OCI-LY7 (cell line): ENCODE data around the gene RBBP8NL. TPM values are rescaled to one million over a fixed set of nuclear protein-coding genes. Genes with fewer than 3 reads are reported as not detected.
"Not testable (repeated sequence)": the region's sequence is repeated elsewhere in the genome, so short reads cannot be mapped to it uniquely, and the experiment has no call there.

Experiments used
- BruUV-seq: library from RNA; stranded (reverse); fragments of 400-500 nt; replicated peaks from 2 replicates; lab custom pipeline; 2021; lab: Mats Ljungman, UMichigan
- CTCF ChIA-PET: fragments of 300-600 bp; sonication (Branson Sonifier 250); formaldehyde crosslinking; loops from one replicate; lab custom pipeline; 2022; ENCODE audit warnings: antibody characterized with exemption; ENCODE audit not compliant: unreplicated experiment; lab: Charles Lee
- POLR2A ChIA-PET: fragments of 300-600 bp; sonication (Branson Sonifier 250); formaldehyde crosslinking; loops from one replicate; lab custom pipeline; 2022; ENCODE audit warnings: antibody characterized with exemption; lab: Charles Lee
- DNase-seq: peaks from one replicate; pipeline ENCODE4 v3.0.0-alpha.2; 2015; ENCODE audit warnings: low spot score
- H2AFZ ChIP-seq: fragments of 200-600 bp; sonication (generic), shearing (Covaris generic); 2 replicates; pipeline ENCODE4 v1.6.1; 2014; ENCODE audit warnings: mild to moderate bottlenecking, antibody characterized with exemption, low read length, moderate library complexity
- H3K27ac ChIP-seq: fragments of 200-600 bp; sonication (generic); 2 replicates; pipeline ENCODE4 v1.5.1; 2014; ENCODE audit warnings: mixed run types, low read depth, mild to moderate bottlenecking, moderate library complexity, low read length, inconsistent platforms; ENCODE audit not compliant: poor library complexity, severe bottlenecking
- H3K36me3 ChIP-seq: fragments of 200-600 bp; sonication (generic); 2 replicates; pipeline ENCODE4 v1.6.1; 2014; ENCODE audit warnings: mild to moderate bottlenecking, antibody characterized with exemption, low read length, moderate library complexity, mixed read lengths; ENCODE audit not compliant: insufficient read depth
- H3K4me1 ChIP-seq: fragments of 200-600 bp; sonication (generic); 2 replicates; pipeline ENCODE4 v1.5.1; 2014; ENCODE audit warnings: mild to moderate bottlenecking, low read length; ENCODE audit not compliant: insufficient read depth, poor library complexity, severe bottlenecking
- H3K4me2 ChIP-seq: fragments of 200-600 bp; sonication (generic); 2 replicates; pipeline ENCODE4 v1.6.1; 2014; ENCODE audit warnings: mild to moderate bottlenecking, low read length
- H3K4me3 ChIP-seq: fragments of 200-600 bp; sonication (generic); 2 replicates; pipeline ENCODE4 v1.5.1; 2014; ENCODE audit warnings: mild to moderate bottlenecking, low read depth, low read length; ENCODE audit not compliant: poor library complexity, severe bottlenecking
- H3K79me2 ChIP-seq: fragments of 200-600 bp; sonication (generic); 2 replicates; pipeline ENCODE4 v1.6.1; 2016; ENCODE audit warnings: low read depth, mild to moderate bottlenecking, low read length, moderate library complexity, mixed read lengths; ENCODE audit not compliant: insufficient read depth
- H3K9me2 ChIP-seq: fragments of 200-600 bp; sonication (generic); 2 replicates; pipeline ENCODE4 v1.6.1; 2016; ENCODE audit warnings: mild to moderate bottlenecking, low read length, mixed read lengths; ENCODE audit not compliant: insufficient read depth
- H3K9me3 ChIP-seq: fragments of 200-600 bp; sonication (generic); 2 replicates; pipeline ENCODE4 v1.6.1; 2014; ENCODE audit warnings: mild to moderate bottlenecking, mixed run types, low read length, mixed read lengths
- H4K20me1 ChIP-seq: fragments of 200-600 bp; sonication (generic); 2 replicates; pipeline ENCODE4 v1.6.1; 2014; ENCODE audit warnings: mild to moderate bottlenecking, antibody characterized with exemption, low read length, moderate library complexity, mixed read lengths; ENCODE audit not compliant: insufficient read depth
- EZH2phosphoT487 ChIP-seq: fragments of 200-600 bp; sonication (generic); IDR thresholded peaks from 2 replicates; pipeline ENCODE4 v1.6.1; 2018; ENCODE audit warnings: low read depth, borderline replicate concordance, mild to moderate bottlenecking, mixed run types, antibody characterized with exemption, low read length, moderate library complexity, mixed read lengths
- intact Hi-C: fragments of 100-400 bp; cut with micrococcal nuclease; formaldehyde crosslinking; loops from one replicate; pipeline ENCODE4 v1.10.0; 2022; ENCODE audit not compliant: unreplicated experiment
- total RNA-seq, 2 experiments: library from RNA; depleted of rRNA in 1 of 2; stranded (reverse); fragments of >200 nt in 1 of 2; shearing (Covaris generic) in 1 of 2; gene quantifications; 2 replicates each; pipeline ENCODE4 v1.2.3, GENCODE V29; 2014 to 2022
- TF ChIP-seq, protein P1 (sequence below): fragments of 200-600 bp; sonication (generic); conservative IDR thresholded peaks from 2 replicates; pipeline ENCODE4 v1.5.1; 2014; ENCODE audit warnings: mild to moderate bottlenecking, antibody characterized with exemption, low read length, moderate library complexity, mixed read lengths

The RBBP8NL gene
- total RNA-seq, 2 experiments from 2014 or later, result not detected

DNA sequence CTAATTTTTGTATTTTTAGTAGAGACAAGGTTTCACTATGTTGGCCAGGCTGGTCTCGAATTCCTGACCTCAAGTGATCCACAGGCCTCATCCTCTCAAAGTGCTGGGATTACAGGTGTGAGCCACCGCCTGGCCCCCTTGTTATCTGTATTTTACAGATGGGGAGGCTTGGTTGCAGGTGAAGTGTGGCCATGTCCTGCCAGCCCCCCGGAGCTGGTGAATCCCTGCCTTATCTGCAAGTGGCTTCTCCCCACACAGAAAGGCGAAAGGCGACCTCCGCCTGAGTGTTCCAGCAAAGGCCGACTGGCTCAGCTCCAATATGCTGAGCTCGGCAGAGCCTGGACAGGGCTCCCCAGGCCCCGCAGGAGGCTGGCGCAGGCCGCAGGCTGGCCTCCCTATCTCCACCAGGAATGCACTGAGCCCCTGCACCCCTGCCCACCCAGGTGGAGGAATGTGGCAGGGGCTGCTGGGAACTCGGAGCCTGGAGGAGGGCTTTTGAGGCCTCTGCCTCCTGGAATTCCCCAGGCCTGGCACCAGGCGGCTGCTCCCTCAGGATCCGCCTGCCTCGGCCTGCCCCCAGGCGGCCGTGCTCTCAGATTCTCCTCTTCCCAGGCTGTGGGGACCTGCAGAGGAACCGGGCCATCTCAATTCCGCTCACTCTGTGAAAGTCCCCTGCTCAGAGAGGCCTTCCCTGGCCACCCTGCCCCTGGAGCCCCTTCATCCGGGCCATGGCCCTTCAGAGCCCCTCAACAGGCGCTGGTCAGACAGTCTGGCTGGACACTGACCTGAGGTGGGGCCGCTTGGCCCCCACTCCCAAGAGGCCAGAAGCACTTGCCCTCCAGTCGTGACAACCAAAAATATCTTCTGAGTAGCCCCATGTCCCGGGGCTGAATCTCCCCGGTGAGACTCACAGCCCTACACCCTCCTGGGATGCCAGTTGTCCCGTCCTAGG, 51.0 kb downstream of the RBBP8NL start:
- no TSS peak for BruUV-seq
- no peaks in the 10 kb centered on the region for H4K20me1 ChIP-seq

DNA sequence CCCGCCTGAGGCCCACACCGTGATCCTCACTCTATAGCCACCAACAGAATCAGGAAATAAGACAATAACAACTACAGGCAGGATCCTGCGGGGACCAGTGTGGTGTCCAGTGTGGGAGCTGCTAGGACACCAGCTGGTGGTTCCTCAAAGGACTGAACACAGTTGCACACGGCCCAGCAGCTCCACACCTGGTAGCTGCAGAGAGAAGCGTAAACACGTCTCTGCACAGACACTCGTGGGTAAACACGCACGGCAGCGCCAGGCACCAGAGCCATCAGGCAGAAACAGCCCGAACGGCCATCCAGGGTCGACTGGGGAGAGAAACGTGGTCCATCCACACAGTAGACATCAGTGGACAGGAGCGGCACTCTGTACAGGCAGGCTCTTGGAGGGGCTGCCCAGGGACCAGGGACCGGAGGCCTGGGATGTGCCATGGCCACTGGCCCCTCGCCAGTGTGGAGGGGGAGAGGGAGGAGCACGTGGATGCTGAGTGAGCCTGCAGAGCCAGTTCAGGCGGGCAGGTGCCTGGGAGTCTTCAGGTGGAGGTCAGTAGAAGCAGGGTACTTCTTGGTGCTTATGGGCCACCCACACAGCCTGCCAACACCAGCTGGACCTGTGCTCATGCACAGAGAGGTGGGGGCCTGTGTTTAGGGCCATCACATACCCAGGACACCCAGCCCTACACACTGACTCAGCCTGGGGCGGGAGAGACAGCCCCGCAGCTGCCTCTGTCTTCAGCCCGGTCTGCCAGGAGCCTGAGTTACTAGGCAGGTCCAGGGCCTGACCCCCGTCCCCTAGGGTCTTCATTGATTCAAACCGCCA, 52.8 kb downstream of the RBBP8NL start:
- POLR2A ChIA-PET, result interaction anchor here (0.6 kb wide), 1 partner anchor 9 kb away, joined by 3 read pairs; no protein-coding TSS in a partner anchor
- no peak overlapping the region for H3K27ac ChIP-seq
- no peak overlapping the region for H3K4me2 ChIP-seq
- H3K79me2 ChIP-seq, result no peaks in the 10 kb centered on the region
- BruUV-seq, result no TSS peak
- H4K20me1 ChIP-seq, result no peaks in the 10 kb centered on the region
- intact Hi-C loops, result no loop called here
- H2AFZ ChIP-seq, result no peak overlapping the region
- CTCF ChIA-PET, result no interaction called here
- H3K9me3 ChIP-seq, result no peaks in the 10 kb centered on the region
- TF ChIP-seq, protein P1, sequence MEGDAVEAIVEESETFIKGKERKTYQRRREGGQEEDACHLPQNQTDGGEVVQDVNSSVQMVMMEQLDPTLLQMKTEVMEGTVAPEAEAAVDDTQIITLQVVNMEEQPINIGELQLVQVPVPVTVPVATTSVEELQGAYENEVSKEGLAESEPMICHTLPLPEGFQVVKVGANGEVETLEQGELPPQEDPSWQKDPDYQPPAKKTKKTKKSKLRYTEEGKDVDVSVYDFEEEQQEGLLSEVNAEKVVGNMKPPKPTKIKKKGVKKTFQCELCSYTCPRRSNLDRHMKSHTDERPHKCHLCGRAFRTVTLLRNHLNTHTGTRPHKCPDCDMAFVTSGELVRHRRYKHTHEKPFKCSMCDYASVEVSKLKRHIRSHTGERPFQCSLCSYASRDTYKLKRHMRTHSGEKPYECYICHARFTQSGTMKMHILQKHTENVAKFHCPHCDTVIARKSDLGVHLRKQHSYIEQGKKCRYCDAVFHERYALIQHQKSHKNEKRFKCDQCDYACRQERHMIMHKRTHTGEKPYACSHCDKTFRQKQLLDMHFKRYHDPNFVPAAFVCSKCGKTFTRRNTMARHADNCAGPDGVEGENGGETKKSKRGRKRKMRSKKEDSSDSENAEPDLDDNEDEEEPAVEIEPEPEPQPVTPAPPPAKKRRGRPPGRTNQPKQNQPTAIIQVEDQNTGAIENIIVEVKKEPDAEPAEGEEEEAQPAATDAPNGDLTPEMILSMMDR, result no peak
- no peak for TF ChIP-seq EZH2phosphoT487
- DNase-seq, result no peak
- no peaks in the 10 kb centered on the region for H3K9me2 ChIP-seq
- no peak overlapping the region for H3K4me3 ChIP-seq
- H3K36me3 ChIP-seq, result no peaks in the 10 kb centered on the region
- H3K4me1 ChIP-seq, result no peaks in the 10 kb centered on the region

More for the DNA sequence above, 51.0 kb downstream of the RBBP8NL start:
- POLR2A ChIA-PET, result no interaction called here
- H3K36me3 ChIP-seq, result peaks cover 3% of the 10 kb centered on the region; the same call in 1 of the 2 replicates
- no peak overlapping the region for H2AFZ ChIP-seq
- no peak overlapping the region for H3K4me2 ChIP-seq
- intact Hi-C loops, result no loop called here
- TF ChIP-seq EZH2phosphoT487, result no peak
- TF ChIP-seq, protein P1, result no peak
- H3K27ac ChIP-seq, result no peak overlapping the region
- no peaks in the 10 kb centered on the region for H3K79me2 ChIP-seq
- DNase-seq, result no peak
- H3K9me3 ChIP-seq, result no peaks in the 10 kb centered on the region
- CTCF ChIA-PET, result no interaction called here
- H3K9me2 ChIP-seq, result no peaks in the 10 kb centered on the region
- no peaks in the 10 kb centered on the region for H3K4me1 ChIP-seq
- no peak overlapping the region for H3K4me3 ChIP-seq

DNA sequence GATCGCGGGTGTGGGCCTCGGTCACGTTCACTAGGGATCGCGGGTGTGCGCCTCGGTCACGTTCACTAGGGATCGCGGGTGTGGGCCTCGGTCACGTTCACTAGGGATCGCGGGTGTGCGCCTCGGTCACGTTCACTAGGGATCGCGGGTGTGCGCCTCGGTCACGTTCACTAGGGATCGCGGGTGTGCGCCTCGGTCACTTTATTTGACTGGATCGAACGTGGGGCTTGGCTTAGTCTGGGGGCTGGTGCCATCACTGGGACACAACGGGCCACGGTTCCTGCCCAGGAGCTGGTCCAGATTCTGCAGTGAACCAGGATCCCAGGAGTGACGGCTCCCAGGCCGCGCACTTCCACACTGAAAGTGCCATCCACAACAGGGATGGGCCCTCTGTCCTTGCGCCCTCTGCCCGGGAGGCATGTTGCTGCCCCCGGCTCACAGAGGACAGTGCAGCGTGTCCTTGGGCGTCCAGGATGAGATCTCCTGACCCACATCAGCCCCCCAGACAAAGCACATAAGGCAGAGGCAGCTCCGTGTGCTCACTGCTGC, 53.6 kb downstream of the RBBP8NL start:
- H3K36me3 ChIP-seq, H3K4me2 ChIP-seq, DNase-seq, H3K4me3 ChIP-seq, BruUV-seq, intact Hi-C loops, H3K9me2 ChIP-seq, H3K9me3 ChIP-seq, H2AFZ ChIP-seq, H4K20me1 ChIP-seq, POLR2A ChIA-PET, CTCF ChIA-PET, H3K79me2 ChIP-seq, H3K4me1 ChIP-seq, H3K27ac ChIP-seq: not testable (repeated sequence)
